Measurements from ENCODE around the gene ADISSP. TPM values are rescaled to one million over a fixed set of nuclear protein-coding genes. Genes with fewer than 3 reads are reported as not detected.

Gene ADISSP
- total RNA-seq, 1 experiment from 2014 or later, result 244 TPM

- peaks cover 65% of the 10 kb centered on the region for H3K36me3 ChIP-seq (ENCODE audit: low read depth, low read length)
- ChIA-PET POLR2A (ENCODE audit: unreplicated experiment) (no interaction called here), CTCF (no interaction called here)
- ATAC-seq (no peak), DNase-seq (no peak)
- H3K4me2 ChIP-seq (ENCODE audit: low read length), result no peak overlapping the region
- H3K79me2 ChIP-seq (ENCODE audit: low read length), result peaks cover 17% of the 10 kb centered on the region
- TF ChIP-seq EZH2phosphoT487 (IDR thresholded peaks at IDR 0.05; ENCODE audit: borderline replicate concordance, low read length), result no peak
- TF ChIP-seq CTCF (conservative IDR thresholded peaks at IDR 0.05; ENCODE audit: low read depth, low read length), result no peak
- no peak for TF ChIP-seq EZH2 (IDR thresholded peaks at IDR 0.05; ENCODE audit: low read length, unreplicated experiment)
- BruUV-seq (replicated peaks), result no TSS peak
- H3K4me3 ChIP-seq (ENCODE audit: low read length), result no peak overlapping the region
- H3F3A ChIP-seq (ENCODE audit: low read length, unreplicated experiment), result peaks cover 11% of the 10 kb centered on the region
- no peaks in the 10 kb centered on the region for H3K9me3 ChIP-seq (ENCODE audit: low read length)
- no peak overlapping the region; the same call in 1 of the 2 replicates for H3K27ac ChIP-seq (ENCODE audit: low read length)
- no peak overlapping the region for H3K9ac ChIP-seq (ENCODE audit: low read length)
- intact Hi-C loops (cut with micrococcal nuclease), result no loop called here
- H3K27me3 ChIP-seq (ENCODE audit: low read length), result no peaks in the 10 kb centered on the region
- no peaks in the 10 kb centered on the region for H4K20me1 ChIP-seq (ENCODE audit: low read length)
- no peaks in the 10 kb centered on the region for H3K9me2 ChIP-seq (replicated peaks; ENCODE audit: low read length)
- no peak overlapping the region for H2AFZ ChIP-seq (ENCODE audit: low read length)
- H3K4me1 ChIP-seq (ENCODE audit: insufficient read depth, low read length), result peaks cover 42% of the 10 kb centered on the region
Observed at GRCh38 chr20:3804781-3805180, 37.2 kb upstream of the ADISSP start.

- peaks cover 40% of the 10 kb centered on the region for H3K4me1 ChIP-seq (ENCODE audit: insufficient read depth, low read length)
- no peak overlapping the region for H3K9ac ChIP-seq (ENCODE audit: low read length)
- no TSS peak for BruUV-seq (replicated peaks)
- H3K9me2 ChIP-seq (replicated peaks; ENCODE audit: low read length), result no peaks in the 10 kb centered on the region
- H4K20me1 ChIP-seq (ENCODE audit: low read length), result no peaks in the 10 kb centered on the region
- DNase-seq, result no peak
- ChIA-PET CTCF (no interaction called here), POLR2A (ENCODE audit: unreplicated experiment) (no interaction called here)
- peaks cover 70% of the 10 kb centered on the region for H3K36me3 ChIP-seq (ENCODE audit: low read depth, low read length)
- intact Hi-C loops (cut with micrococcal nuclease), result no loop called here
- peaks cover 19% of the 10 kb centered on the region for H3K79me2 ChIP-seq (ENCODE audit: low read length)
- no peak overlapping the region for H3K4me2 ChIP-seq (ENCODE audit: low read length)
- H3K27ac ChIP-seq (ENCODE audit: low read length), result no peak overlapping the region
- H3K9me3 ChIP-seq (ENCODE audit: low read length), result no peaks in the 10 kb centered on the region
- no peak overlapping the region for H2AFZ ChIP-seq (ENCODE audit: low read length)
- TF ChIP-seq CTCF (conservative IDR thresholded peaks at IDR 0.05; ENCODE audit: low read depth, low read length) (no peak), EZH2 (IDR thresholded peaks at IDR 0.05; ENCODE audit: low read length, unreplicated experiment) (no peak), EZH2phosphoT487 (IDR thresholded peaks at IDR 0.05; ENCODE audit: borderline replicate concordance, low read length) (no peak)
- no peak overlapping the region for H3K4me3 ChIP-seq (ENCODE audit: low read length)
- peaks cover 11% of the 10 kb centered on the region for H3F3A ChIP-seq (ENCODE audit: low read length, unreplicated experiment)
- ATAC-seq, result no peak
- H3K27me3 ChIP-seq (ENCODE audit: low read length), result no peaks in the 10 kb centered on the region
Observed at GRCh38 chr20:3804254-3804751, 36.8 kb upstream of the ADISSP start.

GRCh38 chr20:3803854-3804253 lies 36.3 kb upstream of the ADISSP start:
- Histone ChIP-seq H3K9ac (ENCODE audit: low read length) (no peak overlapping the region), H3K4me2 (ENCODE audit: low read length) (no peak overlapping the region), H3F3A (ENCODE audit: low read length, unreplicated experiment) (peaks cover 11% of the 10 kb centered on the region), H3K36me3 (ENCODE audit: low read depth, low read length) (peaks cover 74% of the 10 kb centered on the region), H3K9me2 (replicated peaks; ENCODE audit: low read length) (no peaks in the 10 kb centered on the region), H3K4me3 (ENCODE audit: low read length) (no peak overlapping the region), H3K27ac (ENCODE audit: low read length) (no peak overlapping the region), H2AFZ (ENCODE audit: low read length) (no peak overlapping the region), H3K79me2 (ENCODE audit: low read length) (peaks cover 23% of the 10 kb centered on the region), H4K20me1 (ENCODE audit: low read length) (no peaks in the 10 kb centered on the region), H3K4me1 (ENCODE audit: insufficient read depth, low read length) (peaks cover 41% of the 10 kb centered on the region), H3K9me3 (ENCODE audit: low read length) (no peaks in the 10 kb centered on the region), H3K27me3 (ENCODE audit: low read length) (no peaks in the 10 kb centered on the region)
- intact Hi-C loops (cut with micrococcal nuclease), result no loop called here
- DNase-seq, result no peak
- BruUV-seq (replicated peaks), result no TSS peak
- ATAC-seq, result no peak
- ChIA-PET CTCF (no interaction called here), POLR2A (ENCODE audit: unreplicated experiment) (no interaction called here)
- no peak for TF ChIP-seq EZH2phosphoT487 (IDR thresholded peaks at IDR 0.05; ENCODE audit: borderline replicate concordance, low read length)
- no peak for TF ChIP-seq CTCF (conservative IDR thresholded peaks at IDR 0.05; ENCODE audit: low read depth, low read length)
- TF ChIP-seq EZH2 (IDR thresholded peaks at IDR 0.05; ENCODE audit: low read length, unreplicated experiment), result no peak
